Spleen (tissue), 11 donors: ENCODE measurements around the gene KLHL35. TPM values are rescaled to one million over a fixed set of nuclear protein-coding genes. Genes with fewer than 3 reads are reported as not detected.

Experiments used
- DNase-seq: peaks from one replicate; pipeline ENCODE4 v3.0.0-alpha.2; 2020
- H3K27ac ChIP-seq, 8 donors: fragments of 200-600 bp; sonication (generic) in 7 of 8; 1 replicate in 4 of 8; 2 replicates in 4 of 8; pipeline versions ENCODE4 v1.5.0 to v1.8.0; 2016 to 2021; ENCODE audit warnings: inconsistent platforms in 4 of 8, mild to moderate bottlenecking in 4 of 8, moderate library complexity in 1 of 8
- H3K27me3 ChIP-seq, 7 donors: fragments of 200-600 bp; sonication (generic) in 6 of 7; replicated peaks in 1 of 7; 1 replicate in 4 of 7; 2 replicates in 3 of 7; pipeline versions ENCODE4 v1.5.0 to v1.8.0; 2016 to 2021; ENCODE audit warnings: inconsistent platforms in 3 of 7, mild to moderate bottlenecking in 1 of 7
- H3K36me3 ChIP-seq, 6 donors: fragments of 200-600 bp; sonication (generic) in 5 of 6; 1 replicate in 4 of 6; 2 replicates in 2 of 6; pipeline versions ENCODE4 v1.5.0 to v1.8.0; 2016 to 2021; ENCODE audit warnings: inconsistent platforms in 2 of 6
- H3K4me1 ChIP-seq, 6 donors: fragments of 200-600 bp; sonication (generic) in 5 of 6; 1 replicate in 3 of 6; 2 replicates in 3 of 6; pipeline versions ENCODE4 v1.5.0 to v1.8.0; 2016 to 2021; ENCODE audit warnings: inconsistent platforms in 3 of 6
- H3K4me3 ChIP-seq, 8 donors: fragments of 200-600 bp; sonication (generic) in 7 of 8; 1 replicate in 4 of 8; 2 replicates in 4 of 8; pipeline versions ENCODE4 v1.5.0 to v1.8.0; 2016 to 2021; ENCODE audit warnings: inconsistent platforms in 4 of 8, mild to moderate bottlenecking in 4 of 8, moderate library complexity in 2 of 8
- H3K9me3 ChIP-seq, 8 donors: fragments of 200-600 bp; sonication (generic) in 7 of 8; 1 replicate in 4 of 8; 2 replicates in 4 of 8; pipeline versions ENCODE4 v1.5.0 to v1.8.0; 2016 to 2021; ENCODE audit warnings: inconsistent platforms in 4 of 8
- CTCF ChIP-seq, 11 experiments: fragments of 200-600 bp in 7 of 11; fragments of 450-650 bp in 4 of 11; sonication (generic) in 4 of 11; IDR thresholded peaks in 8 of 11; conservative IDR thresholded peaks in 3 of 11; 1 replicate in 7 of 11; 2 replicates in 4 of 11; pipeline versions ENCODE4 v1.4.0 to v1.8.0; 2016 to 2021; ENCODE audit warnings: antibody characterized with exemption in 11 of 11, inconsistent platforms in 4 of 11, mild to moderate bottlenecking in 1 of 11
- POLR2A ChIP-seq, 3 donors: fragments of 450-650 bp; IDR thresholded peaks; one replicate each; pipeline ENCODE4 v1.5.1; 2017; ENCODE audit warnings: antibody characterized with exemption in 3 of 3, mild to moderate bottlenecking in 1 of 3
- POLR2AphosphoS5 ChIP-seq, 3 donors: sonication (generic); formaldehyde crosslinking; IDR thresholded peaks; one replicate each; pipeline ENCODE4 v1.5.1; 2017; ENCODE audit warnings: antibody characterized with exemption in 3 of 3
- WGBS, 5 donors: extraction: QIAGEN DNeasy Blood & Tissue Kit in 3 of 5; methylation state at CpG; one replicate each; pipeline versions ENCODE4 v1.1.5 to v1.1.7; 2013 to 2018; 5-methylcytosine and 5-hydroxymethylcytosine counted together
- intact Hi-C: fragments of 100-400 bp; cut with DNase I; formaldehyde crosslinking; loops from one replicate; pipeline ENCODE4 v1.15.0; 2023; ENCODE audit warnings: low total_unique reads
- polyA plus RNA-seq, 3 donors: library from polyadenylated mRNA; stranded (reverse); fragments of 200-250 nt; gene quantifications; one replicate each; pipeline ENCODE4 v1.2.1, GENCODE V29; 2013
- total RNA-seq, 7 donors: library from RNA; depleted of rRNA in 3 of 7; stranded (reverse); fragments of >200 nt in 3 of 7; fragmentation: NEBNext Ultra II Directional in 4 of 7; extraction: Animal tissue kit (Norgen Biotek cat#: 25700) in 4 of 7; gene quantifications; one replicate each; pipeline versions ENCODE4 v1.1.0 to v1.2.1, GENCODE V29; 2016 to 2021
- donor health status: healthy with polysubstance abuse.
- donor health status: DM: no; HTN: no; CAD: no; lungs with moderate emphysema.
- donor health status: DM: no; HTN: no; CAD: no.
- donor health status: Bipolar disorder and iron deficiency.
- donor health status: healthy.
- donor health status: DM: no; HTN: no; CAD: no.
- donor health status: DM: yes; HTN: yes; CAD: no.

The KLHL35 gene
- total and polyA plus RNA-seq, 10 donors = 0.19 to 3.8 (median 2.1) TPM

GRCh38 chr11:75434886-75435570 lies 2.0 kb upstream of the KLHL35 start:
- intact Hi-C loops = no loop called here
- peaks cover 5 to 31% (median 18%) of the 10 kb centered on the region in 6 donors for H3K4me1 ChIP-seq
- no peak for DNase-seq

GRCh38 chr11:75434051-75434450 lies 1.0 kb upstream of the KLHL35 start:
- no peak for DNase-seq
- Histone ChIP-seq H3K27ac (no peak overlapping the region), H3K27me3 (peaks cover 0 to 46% (median 32%) of the 10 kb centered on the region in 7 donors), H3K4me1 (peaks cover 5 to 40% (median 23%) of the 10 kb centered on the region in 6 donors), H3K4me3 (no peak overlapping the region), H3K36me3 (peaks cover 0 to 51% (median 11%) of the 10 kb centered on the region in 6 donors), H3K9me3 (peaks cover 0 to 8% (median 0%) of the 10 kb centered on the region in 8 donors)
- WGBS, 5 donors = 91 to 100% (median 94%) methylated on average over 4 of the region's 4 CpGs
- TF ChIP-seq CTCF (IDR thresholded peaks at IDR 0.05 in 8 of 11, conservative IDR thresholded peaks at IDR 0.05 in 3 of 11) (no peak), POLR2A (IDR thresholded peaks at IDR 0.05) (no peak)
- intact Hi-C loops = no loop called here

More at GRCh38 chr11:75434886-75435570, 2.0 kb upstream of the KLHL35 start:
- 50 to 90% (median 85%) methylated on average over 2 to 12 of the region's 12 CpGs for WGBS, 5 donors
- H3K36me3 ChIP-seq = peaks cover 0 to 61% (median 12%) of the 10 kb centered on the region in 6 donors
- TF ChIP-seq POLR2A (IDR thresholded peaks at IDR 0.05) (no peak), CTCF (IDR thresholded peaks at IDR 0.05 in 8 of 11, conservative IDR thresholded peaks at IDR 0.05 in 3 of 11) (no peak), POLR2AphosphoS5 (IDR thresholded peaks at IDR 0.05) (no peak)
- H3K27me3 ChIP-seq = peaks cover 0 to 37% (median 23%) of the 10 kb centered on the region in 7 donors
- H3K27ac ChIP-seq = no peak overlapping the region
- H3K9me3 ChIP-seq = no peaks in the 10 kb centered on the region
- H3K4me3 ChIP-seq = no peak overlapping the region

- H3K36me3 ChIP-seq = peaks cover 0 to 45% (median 11%) of the 10 kb centered on the region in 6 donors
- H3K4me1 ChIP-seq = peaks cover 5 to 46% (median 23%) of the 10 kb centered on the region in 6 donors
- no peak overlapping the region for H3K27ac ChIP-seq
- TF ChIP-seq POLR2A (IDR thresholded peaks at IDR 0.05) = no peak
- TF ChIP-seq POLR2AphosphoS5 (IDR thresholded peaks at IDR 0.05) = no peak
- TF ChIP-seq CTCF (IDR thresholded peaks at IDR 0.05 in 8 of 11, conservative IDR thresholded peaks at IDR 0.05 in 3 of 11) = no peak
- no peak for DNase-seq
- no peak overlapping the region for H3K4me3 ChIP-seq
- peaks cover 0 to 9% (median 0%) of the 10 kb centered on the region in 8 donors for H3K9me3 ChIP-seq
- H3K27me3 ChIP-seq = peaks cover 0 to 52% (median 32%) of the 10 kb centered on the region in 7 donors
- 40 to 80% (median 75%) methylated on average over 6 of the region's 6 CpGs for WGBS, 5 donors
- intact Hi-C loops = no loop called here
Measured at GRCh38 chr11:75433443-75433842, 440 bp upstream of the KLHL35 start.
